Measurements from ENCODE around the gene ADCY9. TPM values are rescaled to one million over a fixed set of nuclear protein-coding genes. Genes with fewer than 3 reads are reported as not detected.

ADCY9 gene
- total RNA-seq, 2 experiments from 2014 or later = 6.1 to 7.2 TPM

- POLR2A ChIA-PET = no interaction called here
These were observed 123.0 kb downstream of the ADCY9 start for GRCh38 chr16:3993052-3993785.

GRCh38 chr16:3992297-3993051 lies 123.8 kb downstream of the ADCY9 start:
- POLR2A ChIA-PET = no interaction called here
- CTCF ChIA-PET = no interaction called here

More at GRCh38 chr16:3993052-3993785, 123.0 kb downstream of the ADCY9 start:
- CTCF ChIA-PET = no interaction called here

- CTCF ChIA-PET = no interaction called here
- POLR2A ChIA-PET = no interaction called here
These were observed 127.4 kb downstream of the ADCY9 start for GRCh38 chr16:3988824-3989223.

GRCh38 chr16:3988011-3988410 lies 128.2 kb downstream of the ADCY9 start:
- ChIA-PET POLR2A (no interaction called here), CTCF (no interaction called here)

- ChIA-PET POLR2A (no interaction called here), CTCF (no interaction called here)
These were observed 129.0 kb downstream of the ADCY9 start for GRCh38 chr16:3987231-3987630.

- ChIA-PET CTCF (interaction anchor here (0.9 kb wide), 1 partner anchor 268 kb away, joined by 4 read pairs; no protein-coding TSS in a partner anchor), POLR2A (no interaction called here)
These were observed 130.1 kb downstream of the ADCY9 start for GRCh38 chr16:3986235-3986544.

- CTCF ChIA-PET = interaction anchor here (4.0 kb wide), 1 partner anchor 269 kb away, joined by 19 read pairs; no protein-coding TSS in a partner anchor
- POLR2A ChIA-PET = no interaction called here
These were observed 131.9 kb downstream of the ADCY9 start for GRCh38 chr16:3984111-3985060.

- POLR2A ChIA-PET = no interaction called here
These were observed 133.1 kb downstream of the ADCY9 start for GRCh38 chr16:3983081-3983520.

GRCh38 chr16:3982216-3982615 lies 134.0 kb downstream of the ADCY9 start:
- CTCF ChIA-PET = interaction anchor here (0.7 to 4.0 kb wide), 4 partner anchors 13 to 271 kb away, joined by 3 to 19 read pairs (median 3); no protein-coding TSS in a partner anchor
- POLR2A ChIA-PET = no interaction called here

More at GRCh38 chr16:3983081-3983520, 133.1 kb downstream of the ADCY9 start:
- CTCF ChIA-PET = interaction anchor here (0.6 to 4.0 kb wide), 6 partner anchors 12 to 660 kb away, joined by 3 to 19 read pairs (median 3); no protein-coding TSS in a partner anchor

- CTCF ChIA-PET = no interaction called here
- POLR2A ChIA-PET = no interaction called here
These were observed 135.8 kb downstream of the ADCY9 start for GRCh38 chr16:3980253-3981111.

GRCh38 chr16:3979518-3979917 lies 136.7 kb downstream of the ADCY9 start:
- ChIA-PET CTCF (no interaction called here), POLR2A (no interaction called here)

GRCh38 chr16:3979070-3979469 lies 137.2 kb downstream of the ADCY9 start:
- ChIA-PET CTCF (no interaction called here), POLR2A (no interaction called here)

- CTCF ChIA-PET = interaction anchor here (1.2 kb wide), 1 partner anchor 19 kb away, joined by 3 read pairs; no protein-coding TSS in a partner anchor
- POLR2A ChIA-PET = no interaction called here
These were observed 138.9 kb downstream of the ADCY9 start for GRCh38 chr16:3977376-3977775.

- ChIA-PET CTCF (interaction anchor here (0.5 kb wide), 1 partner anchor 71 kb away, joined by 3 read pairs; no protein-coding TSS in a partner anchor), POLR2A (no interaction called here)
These were observed 141.5 kb downstream of the ADCY9 start for GRCh38 chr16:3974751-3975150.

- POLR2A ChIA-PET = no interaction called here
- CTCF ChIA-PET = interaction anchor here (1.4 kb wide), 1 partner anchor 282 kb away, joined by 5 read pairs; no protein-coding TSS in a partner anchor
These were observed 144.5 kb downstream of the ADCY9 start for GRCh38 chr16:3971706-3972105.

- CTCF ChIA-PET = interaction anchor here (1.4 kb wide), 1 partner anchor 283 kb away, joined by 5 read pairs; no protein-coding TSS in a partner anchor
- POLR2A ChIA-PET = no interaction called here
These were observed 145.0 kb downstream of the ADCY9 start for GRCh38 chr16:3971261-3971660.

GRCh38 chr16:3968551-3968950 lies 147.7 kb downstream of the ADCY9 start:
- POLR2A ChIA-PET = no interaction called here
- CTCF ChIA-PET = no interaction called here

GRCh38 chr16:3966681-3967080 lies 149.6 kb downstream of the ADCY9 start:
- ChIA-PET CTCF (interaction anchor here (0.9 to 1.3 kb wide), 2 partner anchors 28 to 649 kb away, joined by 3 read pairs; no protein-coding TSS in a partner anchor), POLR2A (interaction anchor here (0.6 kb wide), 1 partner anchor 393 kb away, joined by 7 read pairs; no protein-coding TSS in a partner anchor)
